ACC112 (cell line): ENCODE measurements around the gene C11orf21.

Experiments used
- H2AFZ ChIP-seq: fragments of 200-600 bp; sonication (generic); one replicate; pipeline ENCODE4 v1.6.0; 2017; ENCODE audit warnings: antibody characterized with exemption, low read length; ENCODE audit not compliant: unreplicated experiment
- H3K27ac ChIP-seq: fragments of 200-600 bp; sonication (generic); 2 replicates; pipeline ENCODE4 v1.5.1; 2014; ENCODE audit warnings: low read depth, mild to moderate bottlenecking, antibody characterized with exemption, low read length, moderate library complexity
- H3K27me3 ChIP-seq: fragments of 200-600 bp; sonication (generic); 2 replicates; pipeline ENCODE4 v1.6.1; 2014; ENCODE audit warnings: mild to moderate bottlenecking, antibody characterized with exemption, low read length, moderate library complexity, mixed read lengths; ENCODE audit not compliant: insufficient read depth
- H3K36me3 ChIP-seq: fragments of 200-600 bp; sonication (generic); 2 replicates; pipeline ENCODE4 v1.6.1; 2016; ENCODE audit warnings: mild to moderate bottlenecking, antibody characterized with exemption, low read length, moderate library complexity, mixed read lengths; ENCODE audit not compliant: insufficient read depth
- H3K4me1 ChIP-seq: fragments of 200-600 bp; sonication (generic); one replicate; pipeline ENCODE4 v1.6.1; 2016; ENCODE audit warnings: low read length, mixed read lengths; ENCODE audit not compliant: insufficient read depth, unreplicated experiment, control insufficient read depth
- H3K4me3 ChIP-seq: fragments of 200-600 bp; sonication (generic); 2 replicates; pipeline ENCODE4 v1.5.1; 2014; ENCODE audit warnings: mild to moderate bottlenecking, low read depth, low read length
- H3K79me2 ChIP-seq: fragments of 200-600 bp; sonication (generic); one replicate; pipeline ENCODE4 v1.6.0; 2016; ENCODE audit warnings: low read length; ENCODE audit not compliant: control insufficient read depth, unreplicated experiment, insufficient read depth

The C11orf21 gene

GRCh38 chr11:2252018-2252417 lies 49.7 kb downstream of the C11orf21 start:
- no peaks in the 10 kb centered on the region for H3K36me3 ChIP-seq
- H3K27me3 ChIP-seq = peaks cover 40% of the 10 kb centered on the region
- no peak overlapping the region for H3K4me3 ChIP-seq
- H3K27ac ChIP-seq = no peak overlapping the region
- no peaks in the 10 kb centered on the region for H3K79me2 ChIP-seq
- H2AFZ ChIP-seq = no peak overlapping the region
- H3K4me1 ChIP-seq = no peaks in the 10 kb centered on the region

- Histone ChIP-seq H3K27me3 (peaks cover 44% of the 10 kb centered on the region), H3K36me3 (no peaks in the 10 kb centered on the region)
These were observed 50.6 kb downstream of the C11orf21 start for GRCh38 chr11:2251138-2251537.

GRCh38 chr11:2250485-2250884 lies 51.2 kb downstream of the C11orf21 start:
- Histone ChIP-seq H3K4me3 (no peak overlapping the region), H3K79me2 (no peaks in the 10 kb centered on the region), H3K36me3 (no peaks in the 10 kb centered on the region), H3K27me3 (peaks cover 48% of the 10 kb centered on the region), H3K4me1 (no peaks in the 10 kb centered on the region), H2AFZ (no peak overlapping the region), H3K27ac (no peak overlapping the region)

More at GRCh38 chr11:2251138-2251537, 50.6 kb downstream of the C11orf21 start:
- no peak overlapping the region for H2AFZ ChIP-seq
- H3K4me3 ChIP-seq = no peak overlapping the region
- H3K79me2 ChIP-seq = no peaks in the 10 kb centered on the region
- no peak overlapping the region for H3K27ac ChIP-seq
- H3K4me1 ChIP-seq = no peaks in the 10 kb centered on the region

GRCh38 chr11:2250041-2250440 lies 51.7 kb downstream of the C11orf21 start:
- Histone ChIP-seq H3K4me1 (no peaks in the 10 kb centered on the region), H3K27ac (no peak overlapping the region), H3K36me3 (no peaks in the 10 kb centered on the region), H2AFZ (no peak overlapping the region), H3K27me3 (peaks cover 53% of the 10 kb centered on the region), H3K79me2 (no peaks in the 10 kb centered on the region), H3K4me3 (no peak overlapping the region)

GRCh38 chr11:2249189-2249916 lies 52.4 kb downstream of the C11orf21 start:
- Histone ChIP-seq H2AFZ (no peak overlapping the region), H3K4me1 (no peaks in the 10 kb centered on the region), H3K36me3 (no peaks in the 10 kb centered on the region), H3K27me3 (peaks cover 60% of the 10 kb centered on the region), H3K4me3 (no peak overlapping the region), H3K79me2 (no peaks in the 10 kb centered on the region), H3K27ac (no peak overlapping the region)

GRCh38 chr11:2248762-2249161 lies 53.0 kb downstream of the C11orf21 start:
- H2AFZ ChIP-seq = no peak overlapping the region
- no peak overlapping the region for H3K4me3 ChIP-seq
- H3K79me2 ChIP-seq = no peaks in the 10 kb centered on the region
- no peak overlapping the region for H3K27ac ChIP-seq
- H3K36me3 ChIP-seq = no peaks in the 10 kb centered on the region
- no peaks in the 10 kb centered on the region for H3K4me1 ChIP-seq
- H3K27me3 ChIP-seq = peaks cover 66% of the 10 kb centered on the region

- peaks cover 68% of the 10 kb centered on the region for H3K27me3 ChIP-seq
- H3K4me1 ChIP-seq = no peaks in the 10 kb centered on the region
- H3K27ac ChIP-seq = no peak overlapping the region
- no peak overlapping the region for H2AFZ ChIP-seq
- H3K36me3 ChIP-seq = no peaks in the 10 kb centered on the region
- H3K79me2 ChIP-seq = no peaks in the 10 kb centered on the region
- no peak overlapping the region for H3K4me3 ChIP-seq
These were observed 53.5 kb downstream of the C11orf21 start for GRCh38 chr11:2248242-2248641.

GRCh38 chr11:2247496-2247895 lies 54.2 kb downstream of the C11orf21 start:
- H3K4me1 ChIP-seq = no peaks in the 10 kb centered on the region
- H3K27me3 ChIP-seq = peaks cover 72% of the 10 kb centered on the region
- no peak overlapping the region for H2AFZ ChIP-seq
- H3K79me2 ChIP-seq = no peaks in the 10 kb centered on the region
- H3K4me3 ChIP-seq = no peak overlapping the region
- no peak overlapping the region for H3K27ac ChIP-seq
- no peaks in the 10 kb centered on the region for H3K36me3 ChIP-seq
